GM12864 (cell line): ENCODE measurements around the gene CLEC7A.

Experiments used
- DNase-seq: peaks from one replicate; pipeline ENCODE4 v3.0.0-alpha.2; 2011; ENCODE audit warnings: low read depth
- H3K4me3 ChIP-seq: 2 replicates; pipeline ENCODE4 v1.5.1; 2011; ENCODE audit warnings: mild to moderate bottlenecking, low read depth, low read length, control low read depth
- TF ChIP-seq, protein P1 (sequence below): IDR thresholded peaks from 2 replicates; pipeline ENCODE4 v1.5.1; 2011; ENCODE audit warnings: low read depth, mild to moderate bottlenecking, moderate library complexity, low read length, control low read depth, inconsistent platforms; ENCODE audit errors: missing control alignments

Gene CLEC7A

DNA sequence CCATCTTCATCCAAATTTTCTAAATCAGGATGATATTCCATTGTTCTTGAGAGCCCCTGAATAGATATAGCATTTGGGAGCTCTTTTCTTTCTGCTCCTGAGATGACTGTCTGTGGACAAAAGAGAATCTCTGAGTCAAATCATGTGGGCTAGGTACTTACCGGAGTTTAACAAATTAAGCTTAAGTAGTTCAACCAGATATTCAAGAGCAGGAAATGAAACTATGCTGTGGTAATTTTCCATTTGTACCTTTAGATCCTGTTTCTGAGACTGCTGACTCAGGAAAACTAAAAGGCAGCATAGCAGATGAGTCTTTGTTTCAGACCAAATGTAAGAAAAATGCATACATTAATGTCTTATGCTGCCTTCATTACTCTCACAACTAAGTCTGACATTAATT is at the start of gene CLEC7A:
TSS of gene CLEC7A (minus strand) at position 158 of the 400 bp plus-strand sequence. CDS start at position 41, 117 bp downstream.
- peak; percentile 43 for DNase-seq
- TF ChIP-seq, protein P1, sequence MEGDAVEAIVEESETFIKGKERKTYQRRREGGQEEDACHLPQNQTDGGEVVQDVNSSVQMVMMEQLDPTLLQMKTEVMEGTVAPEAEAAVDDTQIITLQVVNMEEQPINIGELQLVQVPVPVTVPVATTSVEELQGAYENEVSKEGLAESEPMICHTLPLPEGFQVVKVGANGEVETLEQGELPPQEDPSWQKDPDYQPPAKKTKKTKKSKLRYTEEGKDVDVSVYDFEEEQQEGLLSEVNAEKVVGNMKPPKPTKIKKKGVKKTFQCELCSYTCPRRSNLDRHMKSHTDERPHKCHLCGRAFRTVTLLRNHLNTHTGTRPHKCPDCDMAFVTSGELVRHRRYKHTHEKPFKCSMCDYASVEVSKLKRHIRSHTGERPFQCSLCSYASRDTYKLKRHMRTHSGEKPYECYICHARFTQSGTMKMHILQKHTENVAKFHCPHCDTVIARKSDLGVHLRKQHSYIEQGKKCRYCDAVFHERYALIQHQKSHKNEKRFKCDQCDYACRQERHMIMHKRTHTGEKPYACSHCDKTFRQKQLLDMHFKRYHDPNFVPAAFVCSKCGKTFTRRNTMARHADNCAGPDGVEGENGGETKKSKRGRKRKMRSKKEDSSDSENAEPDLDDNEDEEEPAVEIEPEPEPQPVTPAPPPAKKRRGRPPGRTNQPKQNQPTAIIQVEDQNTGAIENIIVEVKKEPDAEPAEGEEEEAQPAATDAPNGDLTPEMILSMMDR, result no peak
- H3K4me3 ChIP-seq, result no peak within 1 kb of the TSS

DNA sequence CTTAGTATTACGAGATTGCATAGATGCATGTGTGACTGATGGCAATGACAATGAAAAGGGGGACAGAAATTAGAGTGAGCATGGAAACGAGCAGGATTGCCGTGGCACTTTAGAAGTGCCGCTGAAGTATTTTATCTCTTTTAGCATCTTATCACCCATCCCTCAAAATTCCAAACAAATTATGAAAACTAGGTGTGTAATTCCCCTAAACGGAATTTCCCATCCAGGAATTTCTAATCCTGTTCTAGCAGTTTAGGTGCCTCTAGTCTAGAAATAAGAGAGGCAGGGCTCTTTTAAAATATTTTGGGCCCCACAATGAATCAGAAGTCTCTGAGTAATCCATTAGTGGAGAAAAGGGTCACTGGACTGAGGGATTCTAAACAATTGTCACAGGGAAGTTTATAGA is 49.8 kb upstream of the CLEC7A start:
- TF ChIP-seq, protein P1, result no peak
- no peak for DNase-seq
- H3K4me3 ChIP-seq, result no peak overlapping the region

DNA sequence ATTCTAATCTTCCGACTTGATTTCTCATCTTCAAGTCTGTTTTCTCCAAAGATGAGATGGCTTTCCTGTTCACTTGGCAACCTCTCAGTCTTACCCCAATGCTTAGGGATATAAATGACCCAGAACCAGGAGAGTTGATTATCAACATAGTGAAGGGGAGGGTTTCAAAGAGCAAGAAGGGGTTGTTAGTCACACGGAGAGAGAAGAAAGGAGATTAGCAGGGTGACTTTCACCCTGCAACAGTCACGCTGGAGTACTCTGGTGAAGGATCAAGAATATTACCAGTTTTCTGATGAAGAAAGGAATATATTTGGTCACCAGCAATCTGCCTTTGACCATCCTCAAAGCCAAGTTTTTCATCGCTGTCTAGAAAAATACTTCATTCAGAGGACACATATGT is 48.8 kb upstream of the CLEC7A start, which contains the start of gene TMEM52B:
TSS of gene TMEM52B (plus strand) at position 212 of the 400 bp plus-strand sequence. CDS start 543 bp downstream, outside the sequence.
- H3K4me3 ChIP-seq, result no peak within 1 kb of the TSS
- TF ChIP-seq, protein P1, result no peak
- DNase-seq, result no peak

DNA sequence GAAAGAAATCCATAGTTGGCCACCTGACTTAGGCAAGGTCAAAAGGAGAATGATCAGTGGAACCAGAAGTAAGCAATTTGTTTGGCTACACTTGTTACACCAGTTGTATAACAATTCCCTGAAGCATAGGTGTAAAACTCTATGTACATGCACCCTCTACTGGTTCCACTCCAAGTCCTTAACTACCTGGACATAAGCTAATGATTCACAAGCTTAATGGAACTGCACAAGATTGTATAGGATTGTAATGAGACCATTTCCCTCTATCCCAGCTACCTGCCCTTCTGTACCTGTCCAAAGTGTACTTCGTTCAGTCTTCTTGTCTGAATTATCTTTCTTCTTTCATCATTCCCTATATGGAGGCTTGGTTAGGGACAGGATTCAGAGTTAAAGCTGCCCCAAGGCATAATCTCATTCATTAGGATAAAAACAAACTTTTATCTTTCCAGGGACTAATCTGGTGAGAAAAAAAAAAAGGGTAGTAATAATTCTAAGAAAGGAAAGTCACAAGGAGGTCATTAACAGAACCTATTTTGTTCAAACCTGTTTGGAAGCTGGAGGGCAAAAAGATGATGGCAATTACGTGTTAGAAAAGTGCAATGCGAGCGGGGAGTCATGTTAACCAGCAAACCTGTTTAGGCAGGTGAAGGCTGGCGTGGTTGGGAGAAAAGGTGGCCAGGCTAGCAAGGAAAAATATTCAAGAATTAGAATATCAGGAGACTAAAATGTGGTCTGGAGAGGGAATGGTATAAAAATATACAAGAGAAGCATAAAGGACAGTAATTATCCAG is 46.0 kb upstream of the CLEC7A start:
- TF ChIP-seq, protein P1, result no peak
- DNase-seq, result no peak
- H3K4me3 ChIP-seq, result no peak overlapping the region

DNA sequence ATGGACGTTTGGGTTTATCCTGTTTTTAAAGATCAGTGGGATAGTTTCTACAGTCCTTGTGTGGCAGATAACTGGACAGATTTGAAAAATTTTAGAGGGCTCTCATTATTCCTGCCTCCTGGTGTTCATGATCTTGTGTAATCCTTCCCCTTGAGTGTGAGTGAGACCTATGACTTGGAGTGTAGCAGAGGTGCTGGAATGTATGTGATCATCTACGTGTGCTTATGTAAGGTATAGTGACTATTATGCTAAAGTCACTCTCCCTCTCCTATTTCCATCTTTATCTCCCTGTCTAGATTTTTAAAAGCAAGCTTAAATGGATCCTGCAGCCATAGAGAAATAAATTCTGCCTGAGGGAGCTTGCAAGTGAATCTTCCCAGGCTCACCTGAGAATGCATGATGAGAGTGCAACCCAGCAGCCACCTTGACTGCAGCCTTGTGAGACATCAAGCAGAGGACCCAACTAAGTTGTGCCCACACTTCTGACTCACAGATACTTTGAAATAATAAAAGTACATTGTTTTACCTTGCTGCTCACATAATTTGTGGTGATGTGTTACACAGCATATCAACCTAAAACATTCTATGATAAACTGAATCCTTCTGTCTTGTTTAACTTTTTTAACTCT is 45.1 kb upstream of the CLEC7A start:
- TF ChIP-seq, protein P1, result no peak

DNA sequence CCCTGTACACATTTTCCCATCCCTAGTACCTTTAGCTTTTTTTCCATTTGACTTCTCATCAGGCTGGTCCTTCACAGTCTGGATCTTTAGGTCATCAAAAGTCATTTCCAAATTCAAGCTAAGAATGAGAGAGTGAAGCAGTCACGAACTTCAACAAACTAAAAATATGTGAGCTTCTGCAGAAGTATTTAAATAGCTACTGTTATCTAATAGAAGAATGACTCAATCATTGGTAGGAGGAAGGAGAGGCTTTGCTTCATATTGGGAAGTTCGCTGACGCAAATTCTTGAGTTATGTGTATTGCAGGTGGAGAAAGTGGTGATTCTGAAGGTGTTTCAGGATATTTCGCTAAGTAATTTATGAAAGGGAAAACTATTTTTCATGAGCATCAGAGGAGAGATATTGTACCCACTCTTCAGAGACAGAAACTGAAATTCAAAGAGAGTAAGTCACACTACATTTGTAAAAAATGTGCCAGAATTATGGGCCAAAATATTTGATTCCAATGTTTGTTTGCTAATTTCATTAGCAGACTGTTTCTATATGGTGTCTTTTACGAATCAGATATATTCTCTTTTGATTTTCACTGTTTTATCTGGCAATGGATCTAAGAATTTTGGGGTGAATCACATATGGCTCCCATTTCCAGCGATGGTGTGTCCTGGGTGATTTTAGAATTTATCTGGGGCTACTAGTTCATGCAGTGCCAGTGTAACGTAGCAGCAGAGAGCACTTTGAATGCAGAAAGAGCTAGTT is 42.2 kb upstream of the CLEC7A start, which contains the start of gene OLR1:
TSS of gene OLR1 (minus strand) at position 160 of the 756 bp plus-strand sequence. CDS start at position 105, 55 bp downstream.
- DNase-seq, result no peak
- H3K4me3 ChIP-seq, result no peak within 1 kb of the TSS
- TF ChIP-seq, protein P1, result no peak

More for the DNA sequence above, 45.1 kb upstream of the CLEC7A start:
- H3K4me3 ChIP-seq, result no peak overlapping the region
- DNase-seq, result no peak
